Neural progenitor cell (in vitro differentiated cells): ENCODE measurements around the gene SHISAL1. TPM values are rescaled to one million over a fixed set of nuclear protein-coding genes. Genes with fewer than 3 reads are reported as not detected.

Experiments
- DNase-seq: peaks from one replicate; pipeline ENCODE4 v3.0.0-alpha.2; 2016; ENCODE audit warnings: low spot score
- H2AFZ ChIP-seq: fragments of 200-600 bp; sonication (generic); replicated peaks from 2 replicates; pipeline ENCODE4 v1.6.1; 2016; ENCODE audit warnings: antibody characterized with exemption
- H3F3A ChIP-seq: fragments of 200-600 bp; sonication (generic); 2 replicates; pipeline ENCODE4 v1.6.1; 2016; ENCODE audit warnings: antibody characterized with exemption, low read depth
- H3K27ac ChIP-seq: fragments of 200-600 bp; sonication (generic); 2 replicates; pipeline ENCODE4 v1.5.1; 2016; ENCODE audit warnings: mild to moderate bottlenecking
- H3K27me3 ChIP-seq: fragments of 200-600 bp; sonication (generic); 2 replicates; pipeline ENCODE4 v1.6.1; 2016; ENCODE audit warnings: mild to moderate bottlenecking, moderate library complexity
- H3K36me3 ChIP-seq: fragments of 200-600 bp; sonication (generic); 2 replicates; pipeline ENCODE4 v1.5.1; 2016
- H3K4me1 ChIP-seq: fragments of 200-600 bp; sonication (generic); 2 replicates; pipeline ENCODE4 v1.6.1; 2016; ENCODE audit warnings: mixed run types
- H3K4me2 ChIP-seq: fragments of 200-600 bp; sonication (generic); 2 replicates; pipeline ENCODE4 v1.6.1; 2016
- H3K4me3 ChIP-seq: fragments of 200-600 bp; sonication (generic); 2 replicates; pipeline ENCODE4 v1.5.1; 2016
- H3K79me2 ChIP-seq: fragments of 200-600 bp; sonication (generic); 2 replicates; pipeline ENCODE4 v1.6.1; 2016; ENCODE audit warnings: low read depth
- H3K9ac ChIP-seq: fragments of 200-600 bp; sonication (generic); 2 replicates; pipeline ENCODE4 v1.6.1; 2016
- H3K9me3 ChIP-seq: fragments of 200-600 bp; sonication (generic); 2 replicates; pipeline ENCODE4 v1.5.1; 2016; ENCODE audit warnings: low read depth
- H4K20me1 ChIP-seq: fragments of 200-600 bp; sonication (generic); 2 replicates; pipeline ENCODE4 v1.6.1; 2016; ENCODE audit warnings: low read depth
- H3K27ac Mint-ChIP-seq: 3 replicates; pipeline ENCODE4 v1.8.0; 2021; ENCODE audit warnings: mixed read lengths
- H3K27me3 Mint-ChIP-seq: 2 replicates; pipeline ENCODE4 v1.8.0; 2022; ENCODE audit warnings: low read depth, mild to moderate bottlenecking, inconsistent platforms, moderate library complexity, mixed read lengths; ENCODE audit not compliant: insufficient read depth
- H3K36me3 Mint-ChIP-seq: 3 replicates; pipeline ENCODE4 v1.8.0; 2021; ENCODE audit warnings: mixed read lengths
- H3K4me1 Mint-ChIP-seq: 3 replicates; pipeline ENCODE4 v1.8.0; 2021; ENCODE audit warnings: mixed read lengths
- H3K4me3 Mint-ChIP-seq: 3 replicates; pipeline ENCODE4 v1.8.0; 2021; ENCODE audit warnings: mild to moderate bottlenecking, moderate library complexity, mixed read lengths
- H3K9me3 Mint-ChIP-seq: 3 replicates; pipeline ENCODE4 v1.8.0; 2020; ENCODE audit warnings: mixed read lengths
- CTCF ChIP-seq: fragments of 200-600 bp; sonication (generic); IDR thresholded peaks from 2 replicates; pipeline ENCODE4 v1.5.1; 2017; ENCODE audit warnings: antibody characterized with exemption, mild to moderate bottlenecking
- EZH2 ChIP-seq: fragments of 200-600 bp; sonication (generic); IDR thresholded peaks from 2 replicates; pipeline ENCODE4 v1.6.1; 2017; ENCODE audit warnings: antibody characterized with exemption, mild to moderate bottlenecking, moderate library complexity
- EZH2phosphoT487 ChIP-seq: fragments of 200-600 bp; sonication (generic); IDR thresholded peaks from 2 replicates; pipeline ENCODE4 v1.6.1; 2017; ENCODE audit warnings: antibody characterized with exemption
- total RNA-seq: library from RNA; depleted of rRNA; stranded (reverse); fragments of >200 nt; gene quantifications from 2 replicates; pipeline ENCODE4 v1.2.3, GENCODE V29; 2015; ENCODE audit warnings: low replicate concordance

Gene SHISAL1
- total RNA-seq, 1 donor from 2014 or later: 4.4 TPM

- Mint-ChIP-seq H3K27me3 (peaks cover 12% of the 10 kb centered on the region), H3K4me1 (peaks cover 12% of the 10 kb centered on the region), H3K4me3 (no peak overlapping the region), H3K27ac (no peak overlapping the region), H3K9me3 (no peaks in the 10 kb centered on the region), H3K36me3 (no peaks in the 10 kb centered on the region)
- no peak overlapping the region for H2AFZ ChIP-seq
- no peak for DNase-seq
- no peaks in the 10 kb centered on the region for H3K79me2 ChIP-seq
- H3K27ac ChIP-seq: no peak overlapping the region
- no peaks in the 10 kb centered on the region for H3K36me3 ChIP-seq
- H4K20me1 ChIP-seq: no peaks in the 10 kb centered on the region
- no peak overlapping the region for H3K4me2 ChIP-seq
- H3K4me3 ChIP-seq: no peak overlapping the region
- TF ChIP-seq CTCF: no peak
- TF ChIP-seq EZH2phosphoT487: no peak
- no peak for TF ChIP-seq EZH2
- no peaks in the 10 kb centered on the region for H3K27me3 ChIP-seq
- H3F3A ChIP-seq: no peaks in the 10 kb centered on the region
- H3K9me3 ChIP-seq: no peaks in the 10 kb centered on the region
- H3K9ac ChIP-seq: no peak overlapping the region
- peaks cover 19% of the 10 kb centered on the region for H3K4me1 ChIP-seq
Measured at GRCh38 chr22:44196241-44196640, 116.5 kb downstream of the SHISAL1 start.

GRCh38 chr22:44195189-44195871 is 117.4 kb downstream of the SHISAL1 start:
- Histone ChIP-seq H3K9ac (no peak overlapping the region), H3K79me2 (no peaks in the 10 kb centered on the region), H3K4me1 (peaks cover 19% of the 10 kb centered on the region), H4K20me1 (no peaks in the 10 kb centered on the region), H3K27me3 (no peaks in the 10 kb centered on the region), H3F3A (no peaks in the 10 kb centered on the region), H3K36me3 (no peaks in the 10 kb centered on the region), H2AFZ (no peak overlapping the region), H3K4me3 (no peak overlapping the region), H3K9me3 (no peaks in the 10 kb centered on the region), H3K4me2 (no peak overlapping the region), H3K27ac (no peak overlapping the region)
- H3K9me3 Mint-ChIP-seq: no peaks in the 10 kb centered on the region
- DNase-seq: no peak
- H3K36me3 Mint-ChIP-seq: no peaks in the 10 kb centered on the region
- no peak overlapping the region for H3K27ac Mint-ChIP-seq
- TF ChIP-seq EZH2 (no peak), EZH2phosphoT487 (no peak), CTCF (no peak)
- H3K4me1 Mint-ChIP-seq: peaks cover 12% of the 10 kb centered on the region
- peaks cover 10% of the 10 kb centered on the region for H3K27me3 Mint-ChIP-seq
- H3K4me3 Mint-ChIP-seq: no peak overlapping the region

- DNase-seq: no peak
- Histone ChIP-seq H3K4me2 (no peak overlapping the region), H3F3A (no peaks in the 10 kb centered on the region), H2AFZ (no peak overlapping the region), H3K79me2 (no peaks in the 10 kb centered on the region), H3K4me3 (no peak overlapping the region), H4K20me1 (no peaks in the 10 kb centered on the region), H3K27me3 (no peaks in the 10 kb centered on the region), H3K4me1 (peaks cover 19% of the 10 kb centered on the region), H3K9ac (no peak overlapping the region), H3K36me3 (no peaks in the 10 kb centered on the region), H3K27ac (no peak overlapping the region), H3K9me3 (no peaks in the 10 kb centered on the region)
- no peak for TF ChIP-seq EZH2phosphoT487
- Mint-ChIP-seq H3K36me3 (no peaks in the 10 kb centered on the region), H3K4me3 (no peak overlapping the region), H3K27ac (no peak overlapping the region), H3K27me3 (peaks cover 10% of the 10 kb centered on the region), H3K9me3 (no peaks in the 10 kb centered on the region), H3K4me1 (peaks cover 12% of the 10 kb centered on the region)
Measured at GRCh38 chr22:44194569-44194968, 118.2 kb downstream of the SHISAL1 start.

Other genes with a start within 250 kb of the SHISAL1 start
- gene PARVG, start 132.0 kb downstream of the SHISAL1 start, total RNA-seq: 0.15 TPM in 1 of 2 replicates, not detected in the other
- 15.7 and 27.6 TPM in 2 replicates for gene RTL6, start 185.3 kb upstream of the SHISAL1 start, total RNA-seq